Measurements from ENCODE around the gene MAPK8. TPM values are rescaled to one million over a fixed set of nuclear protein-coding genes. Genes with fewer than 3 reads are reported as not detected.

Gene MAPK8
- total RNA-seq, 4 donors from 2014 or later: 27.4 to 43.5 (median 36.5) TPM

- TF ChIP-seq CTCF (IDR thresholded peaks at IDR 0.05): no peak
- no peak for TF ChIP-seq POLR2A (IDR thresholded peaks at IDR 0.05)
- 64 to 70% methylated on average over 3 of the region's 3 CpGs for WGBS, 2 donors
- DNase-seq: no peak
- Histone ChIP-seq H3K27me3 (peaks cover 0 to 10% (median 0%) of the 10 kb centered on the region in 4 donors), H3K4me3 (no peak overlapping the region), H3K36me3 (no peaks in the 10 kb centered on the region), H3K4me1 (peaks cover 0 to 3% (median 0%) of the 10 kb centered on the region in 3 donors), H3K9me3 (no peaks in the 10 kb centered on the region), H3K27ac (no peak overlapping the region)
- intact Hi-C loops (cut with DNase I): no loop called here
Observed at GRCh38 chr10:48482207-48482606, 175.7 kb downstream of the MAPK8 start.

GRCh38 chr10:48484911-48485310 is 178.4 kb downstream of the MAPK8 start:
- no peak for TF ChIP-seq CTCF (IDR thresholded peaks at IDR 0.05)
- TF ChIP-seq POLR2A (IDR thresholded peaks at IDR 0.05): no peak
- intact Hi-C loops (cut with DNase I): no loop called here
- H3K9me3 ChIP-seq: no peaks in the 10 kb centered on the region
- 67 to 80% methylated on average over 3 of the region's 3 CpGs for WGBS, 2 donors
- no peak for DNase-seq
- H3K36me3 ChIP-seq: no peaks in the 10 kb centered on the region
- peaks cover 0 to 3% (median 0%) of the 10 kb centered on the region in 3 donors for H3K4me1 ChIP-seq
- no peak overlapping the region for H3K4me3 ChIP-seq
- no peak overlapping the region for H3K27ac ChIP-seq
- peaks cover 0 to 5% (median 0%) of the 10 kb centered on the region in 4 donors for H3K27me3 ChIP-seq

- no peak for TF ChIP-seq CTCF (IDR thresholded peaks at IDR 0.05)
- no peak for TF ChIP-seq POLR2A (IDR thresholded peaks at IDR 0.05)
- peaks cover 0 to 4% (median 0%) of the 10 kb centered on the region in 4 donors for H3K27me3 ChIP-seq
- intact Hi-C loops (cut with DNase I): no loop called here
Observed at GRCh38 chr10:48485711-48486110, 179.2 kb downstream of the MAPK8 start.

GRCh38 chr10:48487244-48487643 is 180.8 kb downstream of the MAPK8 start:
- intact Hi-C loops (cut with DNase I): no loop called here
- WGBS, 2 donors: 71 to 75% methylated on average over 1 of the region's 1 CpG

More at GRCh38 chr10:48485711-48486110, 179.2 kb downstream of the MAPK8 start:
- no peak overlapping the region for H3K27ac ChIP-seq
- peaks cover 0 to 2% (median 0%) of the 10 kb centered on the region in 3 donors for H3K4me1 ChIP-seq
- H3K9me3 ChIP-seq: no peaks in the 10 kb centered on the region
- DNase-seq: no peak
- H3K4me3 ChIP-seq: no peak overlapping the region
- H3K36me3 ChIP-seq: no peaks in the 10 kb centered on the region

More at GRCh38 chr10:48487244-48487643, 180.8 kb downstream of the MAPK8 start:
- H3K4me1 ChIP-seq: no peaks in the 10 kb centered on the region
- DNase-seq: no peak
- no peaks in the 10 kb centered on the region for H3K9me3 ChIP-seq
- H3K4me3 ChIP-seq: no peak overlapping the region
- no peaks in the 10 kb centered on the region for H3K36me3 ChIP-seq
- TF ChIP-seq POLR2A (IDR thresholded peaks at IDR 0.05) (no peak), CTCF (IDR thresholded peaks at IDR 0.05) (no peak)
- no peak overlapping the region for H3K27ac ChIP-seq
- no peaks in the 10 kb centered on the region for H3K27me3 ChIP-seq

Other genes with a start within 250 kb of the MAPK8 start
- not detected for gene FRMPD2, start 32.0 kb upstream of the MAPK8 start, total RNA-seq